ENCODE data around the gene GNG12. TPM values are rescaled to one million over a fixed set of nuclear protein-coding genes. Genes with fewer than 3 reads are reported as not detected.

Gene GNG12
- total RNA-seq: under 1 TPM in 1 of 2 experiments, not detected in 1; 0.04 TPM

DNA sequence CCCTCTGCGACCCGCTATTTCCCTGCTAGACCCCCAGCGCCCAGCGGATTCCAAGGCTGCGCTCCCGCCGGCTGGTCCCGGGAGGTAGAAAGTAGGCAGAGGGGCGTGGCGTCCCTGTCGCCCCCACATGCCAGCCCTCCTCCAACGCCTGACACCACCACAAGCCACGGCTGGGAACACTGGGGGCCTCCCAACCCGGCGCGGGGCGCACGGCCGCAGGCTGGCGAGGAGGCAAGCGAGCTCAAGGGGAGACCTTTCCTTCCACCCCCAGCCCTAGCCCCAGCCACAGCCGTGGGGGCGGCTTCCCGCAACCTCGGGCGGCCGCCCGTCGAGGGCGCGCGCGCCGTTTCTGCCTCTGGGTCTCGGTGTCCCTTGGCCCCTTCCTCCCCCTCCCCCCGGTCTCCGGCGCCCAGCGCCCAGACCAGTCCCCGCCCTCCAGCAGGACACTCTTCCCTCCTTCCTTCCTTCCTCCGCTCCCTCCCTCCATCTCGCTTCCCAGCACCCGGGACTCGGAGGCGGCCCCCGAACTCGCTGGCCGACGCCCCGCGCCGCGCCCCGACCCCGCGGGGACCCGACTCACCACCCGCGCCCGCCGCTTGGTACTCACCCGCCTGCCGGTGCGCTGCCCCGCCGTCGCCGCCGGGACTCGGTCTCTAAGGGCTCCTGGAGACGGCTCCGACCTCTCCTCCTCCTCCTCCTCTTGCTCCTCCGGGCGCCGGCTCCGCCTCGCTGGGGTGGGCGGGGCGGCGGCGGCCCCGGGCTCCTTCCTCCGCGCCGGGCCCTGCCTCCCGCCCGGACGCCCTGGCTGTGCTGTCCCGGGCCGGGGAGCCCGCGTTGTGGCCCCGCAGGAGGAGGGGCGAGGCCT lies at the start of gene GNG12:
GNG12 (minus strand) TSS at position 731 of the 865 bp plus-strand sequence. CDS start 125,781 bp downstream, outside the sequence.
- DNase-seq: peak; percentile 28
- ChIA-PET CTCF (no interaction called here), POLR2A (no interaction called here)
- Mint-ChIP-seq H3K27me3 (peaks cover 74% of the 10 kb centered on the region), H3K4me1 (peaks cover 16% of the 10 kb centered on the region), H3K27ac (no peak within 1 kb of the TSS), H3K36me3 (ENCODE audit: low read depth) (no peaks in the 10 kb centered on the region), H3K9me3 (no peaks in the 10 kb centered on the region), H3K4me3 (peak within 1 kb of the TSS; percentile 59)

DNA sequence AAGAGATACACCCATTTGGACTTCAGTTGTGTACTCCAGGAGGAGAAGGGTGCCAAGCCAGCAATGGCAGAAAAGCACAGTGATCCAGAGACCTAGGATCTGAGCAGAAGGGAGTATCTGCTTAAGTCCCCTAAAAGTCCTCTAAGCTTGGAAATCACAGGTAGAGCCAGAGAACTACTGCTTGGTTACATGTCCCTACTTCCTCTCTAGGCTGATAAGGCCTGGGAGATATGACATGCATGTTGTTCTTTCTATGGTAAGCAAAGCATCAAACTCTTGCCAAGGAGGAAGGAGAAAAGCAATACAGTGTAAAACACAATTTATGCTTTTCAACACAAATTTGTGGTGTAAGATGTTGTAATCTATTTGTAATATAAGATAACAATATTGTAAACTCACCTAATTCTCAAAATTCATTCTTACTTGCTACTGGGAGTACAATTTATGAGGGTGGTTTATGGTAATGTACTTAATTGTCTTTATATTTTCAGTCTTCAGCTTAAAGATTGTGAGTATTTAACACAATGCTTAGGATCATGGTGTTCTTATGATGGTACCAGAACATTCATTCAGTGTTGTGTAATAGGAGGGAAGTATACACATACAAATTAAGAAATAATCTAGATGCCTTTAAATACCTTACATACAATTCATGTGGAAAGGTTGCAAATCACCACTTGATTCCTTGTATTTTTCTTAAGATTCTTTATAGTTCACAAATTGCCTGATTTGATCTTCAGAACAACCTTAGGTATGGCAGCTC lies 49.1 kb upstream of the GNG12 start:
- no peak for DNase-seq
- H3K4me3 Mint-ChIP-seq: no peak overlapping the region
- no peaks in the 10 kb centered on the region for H3K4me1 Mint-ChIP-seq
- H3K27ac Mint-ChIP-seq: no peak overlapping the region
- no peaks in the 10 kb centered on the region for H3K36me3 Mint-ChIP-seq (ENCODE audit: low read depth)
- H3K9me3 Mint-ChIP-seq: no peaks in the 10 kb centered on the region
- H3K27me3 Mint-ChIP-seq: peaks cover 3% of the 10 kb centered on the region
- POLR2A ChIA-PET: no interaction called here
- CTCF ChIA-PET: no interaction called here

DNA sequence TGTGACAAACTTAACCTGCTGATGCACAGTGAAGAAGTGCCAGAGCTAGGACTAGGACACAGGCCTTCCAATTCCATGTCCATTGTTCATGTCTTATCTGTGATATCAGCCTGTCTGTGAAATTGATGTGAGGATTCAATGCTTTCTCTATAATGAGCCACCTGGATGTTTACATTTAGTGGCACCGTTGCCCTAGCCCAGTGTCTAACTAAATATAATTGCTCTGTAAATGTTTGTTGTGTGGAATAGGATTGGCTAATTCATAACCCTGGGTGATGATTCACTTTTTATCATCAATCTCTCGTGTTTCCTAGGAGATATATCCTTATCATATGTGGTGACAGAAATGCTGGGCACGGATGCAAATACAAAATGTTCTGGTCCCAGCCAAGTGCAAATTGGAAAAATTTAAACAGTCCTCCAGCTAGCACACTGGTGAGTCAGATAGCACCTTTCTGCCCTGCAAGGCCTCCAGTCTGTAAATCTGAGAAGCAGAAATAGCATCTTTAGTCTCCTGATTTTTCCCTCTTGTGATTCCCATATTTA lies 46.9 kb upstream of the GNG12 start:
- Mint-ChIP-seq H3K9me3 (no peaks in the 10 kb centered on the region), H3K36me3 (ENCODE audit: low read depth) (no peaks in the 10 kb centered on the region), H3K27me3 (peaks cover 3% of the 10 kb centered on the region), H3K4me3 (no peak overlapping the region), H3K27ac (no peak overlapping the region), H3K4me1 (no peaks in the 10 kb centered on the region)
- ChIA-PET POLR2A (no interaction called here), CTCF (no interaction called here)
- no peak for DNase-seq

DNA sequence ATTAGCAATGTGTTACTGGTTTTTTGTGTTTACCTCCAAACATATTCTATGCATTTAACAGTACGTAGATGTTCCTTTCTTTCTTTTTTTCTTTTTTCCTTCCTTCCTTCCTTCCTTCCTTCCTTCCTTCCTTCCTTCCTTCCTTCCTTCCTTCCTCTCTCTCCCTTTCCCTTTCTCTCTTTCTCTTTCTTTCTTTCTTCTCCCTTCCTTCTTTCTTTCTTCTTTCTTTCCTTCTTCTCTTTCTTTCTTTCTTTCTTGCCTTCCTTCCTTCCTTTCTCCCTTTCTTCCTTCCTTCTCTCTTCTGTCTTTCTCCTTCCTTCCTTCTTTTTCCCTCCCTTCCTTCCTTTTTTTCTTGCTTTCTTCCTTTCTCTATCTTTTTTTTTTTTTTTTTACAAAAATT lies 46.2 kb upstream of the GNG12 start:
- ChIA-PET CTCF (no interaction called here), POLR2A (no interaction called here)
- H3K4me3 Mint-ChIP-seq: no peak overlapping the region
- H3K4me1 Mint-ChIP-seq: no peaks in the 10 kb centered on the region
- no peaks in the 10 kb centered on the region for H3K36me3 Mint-ChIP-seq (ENCODE audit: low read depth)
- DNase-seq: no peak
- no peak overlapping the region for H3K27ac Mint-ChIP-seq
- H3K9me3 Mint-ChIP-seq: no peaks in the 10 kb centered on the region
- peaks cover 3% of the 10 kb centered on the region for H3K27me3 Mint-ChIP-seq

DNA sequence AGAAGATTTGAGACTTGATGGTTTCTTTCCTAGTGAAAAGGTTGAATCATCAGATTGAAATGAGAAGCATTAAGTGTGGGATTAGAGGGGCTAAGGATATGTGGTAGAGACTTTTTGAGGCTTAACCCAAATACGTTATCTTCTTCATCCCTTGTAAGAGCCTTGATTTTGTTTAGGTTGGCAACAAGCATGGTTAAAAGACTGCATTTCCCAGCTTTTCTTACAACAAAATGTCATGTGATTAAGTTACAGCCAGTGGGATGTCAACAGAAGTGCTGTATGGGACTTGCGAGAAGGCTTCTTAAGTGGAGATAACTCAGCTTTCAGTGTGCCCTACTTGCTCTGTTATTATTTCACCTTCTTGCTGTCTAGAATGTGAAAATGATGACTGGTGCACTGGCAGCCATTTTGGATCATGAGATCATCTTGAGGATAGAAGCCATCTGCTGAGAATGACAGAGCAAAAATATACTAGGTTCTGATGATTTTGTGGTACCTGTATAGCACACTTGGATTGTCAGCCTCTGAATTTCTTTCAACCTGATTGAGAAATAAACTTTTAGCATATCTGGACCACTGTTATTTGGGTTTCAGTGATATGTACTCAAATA lies 41.3 kb upstream of the GNG12 start:
- H3K9me3 Mint-ChIP-seq: no peaks in the 10 kb centered on the region
- DNase-seq: no peak
- CTCF ChIA-PET: no interaction called here
- no peaks in the 10 kb centered on the region for H3K4me1 Mint-ChIP-seq
- H3K27ac Mint-ChIP-seq: no peak overlapping the region
- H3K4me3 Mint-ChIP-seq: no peak overlapping the region
- H3K27me3 Mint-ChIP-seq: peaks cover 11% of the 10 kb centered on the region
- no peaks in the 10 kb centered on the region for H3K36me3 Mint-ChIP-seq (ENCODE audit: low read depth)
- POLR2A ChIA-PET: no interaction called here

DNA sequence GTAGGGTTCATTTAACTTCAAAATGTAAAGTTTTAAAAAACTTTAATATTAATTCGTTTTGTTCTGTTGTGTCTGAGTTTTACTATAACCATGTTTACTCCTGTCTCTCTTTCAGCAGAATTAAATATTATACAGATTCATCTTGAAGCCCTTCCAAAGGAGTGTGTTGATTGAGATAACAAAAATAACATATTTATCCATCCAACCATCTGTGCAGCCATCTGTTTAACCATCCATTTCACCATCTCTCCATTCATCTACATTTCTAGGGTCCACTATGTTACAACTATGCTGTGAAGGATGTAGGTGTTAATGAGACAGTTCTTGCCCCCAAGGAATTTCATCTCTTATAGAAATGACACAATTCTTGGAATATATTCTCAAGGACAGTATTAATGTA lies 36.0 kb upstream of the GNG12 start:
- Mint-ChIP-seq H3K36me3 (ENCODE audit: low read depth) (no peaks in the 10 kb centered on the region), H3K4me1 (no peaks in the 10 kb centered on the region), H3K27me3 (peaks cover 17% of the 10 kb centered on the region), H3K27ac (no peak overlapping the region), H3K9me3 (no peaks in the 10 kb centered on the region), H3K4me3 (no peak overlapping the region)
- DNase-seq: no peak
- CTCF ChIA-PET: no interaction called here
- POLR2A ChIA-PET: no interaction called here

DNA sequence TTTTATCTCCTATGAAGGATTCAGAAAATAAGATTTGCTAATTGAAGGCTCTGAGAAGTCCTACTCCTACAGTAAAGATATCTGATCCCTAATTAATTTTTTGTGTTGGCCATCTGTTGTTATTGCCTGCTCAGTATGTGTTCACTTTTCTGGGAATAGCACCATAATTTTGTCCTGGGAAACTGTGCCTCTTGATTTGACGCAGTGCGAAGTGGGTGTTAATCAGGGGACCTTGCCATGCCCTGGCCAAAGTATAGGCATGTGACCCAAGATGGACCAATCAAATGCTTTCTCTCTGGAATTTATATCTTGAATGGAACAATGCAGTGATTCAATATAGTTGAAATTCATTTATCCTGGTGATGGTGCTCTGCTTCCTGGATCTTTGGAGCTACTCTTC lies 30.4 kb upstream of the GNG12 start:
- CTCF ChIA-PET: no interaction called here
- Mint-ChIP-seq H3K36me3 (ENCODE audit: low read depth) (no peaks in the 10 kb centered on the region), H3K9me3 (no peaks in the 10 kb centered on the region), H3K4me3 (no peak overlapping the region), H3K27me3 (peaks cover 18% of the 10 kb centered on the region), H3K4me1 (no peaks in the 10 kb centered on the region), H3K27ac (no peak overlapping the region)
- DNase-seq: no peak
- POLR2A ChIA-PET: no interaction called here

DNA sequence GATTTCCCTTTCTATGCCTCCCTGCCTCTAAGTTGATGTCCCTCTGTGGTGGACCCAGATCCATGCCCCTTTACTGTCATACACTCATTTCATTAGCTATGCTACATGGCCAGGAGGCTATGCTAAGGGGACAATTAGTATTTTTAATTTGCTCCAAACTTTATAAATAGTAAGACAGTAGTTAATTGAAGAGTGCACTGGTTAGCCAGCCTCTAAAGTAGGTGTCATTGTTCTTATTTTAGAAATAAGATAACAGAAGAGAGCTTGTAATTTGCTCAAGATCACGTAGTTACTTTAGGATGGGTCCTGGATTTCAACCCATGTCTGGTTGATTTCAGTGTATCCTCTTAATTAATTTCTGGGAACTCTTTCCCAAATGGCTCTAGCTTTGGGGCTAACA lies 29.4 kb upstream of the GNG12 start:
- H3K27ac Mint-ChIP-seq: no peak overlapping the region
- CTCF ChIA-PET: no interaction called here
- H3K9me3 Mint-ChIP-seq: no peaks in the 10 kb centered on the region
- no peak overlapping the region for H3K4me3 Mint-ChIP-seq
- no peaks in the 10 kb centered on the region for H3K4me1 Mint-ChIP-seq
- no peak for DNase-seq
- H3K27me3 Mint-ChIP-seq: peaks cover 18% of the 10 kb centered on the region
- POLR2A ChIA-PET: no interaction called here
- no peaks in the 10 kb centered on the region for H3K36me3 Mint-ChIP-seq (ENCODE audit: low read depth)

DNA sequence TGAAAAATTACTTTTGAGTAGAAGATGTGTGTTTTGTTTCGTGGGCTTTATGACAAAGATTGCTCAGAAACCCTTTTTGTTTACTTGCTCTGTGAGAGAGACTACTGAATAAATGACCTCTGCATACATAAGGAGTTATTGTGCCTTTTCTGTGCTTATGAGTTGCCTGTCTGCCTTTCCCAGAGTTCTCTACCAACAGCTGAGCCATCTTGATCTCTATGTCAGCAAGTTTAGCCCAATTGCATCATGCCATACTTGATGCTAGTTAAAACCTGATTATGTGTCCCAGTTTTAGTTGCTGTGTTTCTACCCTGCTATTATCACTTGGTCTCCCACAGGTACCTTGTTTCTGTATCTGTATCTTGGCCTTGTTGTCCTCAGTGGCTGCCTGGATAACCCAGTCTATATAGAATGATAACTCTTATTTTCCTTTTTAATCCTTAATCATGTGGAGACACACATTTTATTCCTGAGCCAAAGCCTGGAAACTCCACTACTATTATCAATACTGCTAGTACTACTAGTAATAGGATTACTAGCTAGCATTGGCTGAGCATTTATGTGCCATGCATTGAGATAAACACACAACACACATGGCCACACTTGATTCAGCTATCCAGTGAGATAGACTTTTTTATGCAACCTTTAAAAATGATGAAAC lies 28.7 kb upstream of the GNG12 start:
- Mint-ChIP-seq H3K4me1 (no peaks in the 10 kb centered on the region), H3K36me3 (ENCODE audit: low read depth) (no peaks in the 10 kb centered on the region), H3K4me3 (no peak overlapping the region), H3K27ac (no peak overlapping the region), H3K27me3 (peaks cover 18% of the 10 kb centered on the region), H3K9me3 (no peaks in the 10 kb centered on the region)
- ChIA-PET POLR2A (no interaction called here), CTCF (no interaction called here)
- DNase-seq: no peak

DNA sequence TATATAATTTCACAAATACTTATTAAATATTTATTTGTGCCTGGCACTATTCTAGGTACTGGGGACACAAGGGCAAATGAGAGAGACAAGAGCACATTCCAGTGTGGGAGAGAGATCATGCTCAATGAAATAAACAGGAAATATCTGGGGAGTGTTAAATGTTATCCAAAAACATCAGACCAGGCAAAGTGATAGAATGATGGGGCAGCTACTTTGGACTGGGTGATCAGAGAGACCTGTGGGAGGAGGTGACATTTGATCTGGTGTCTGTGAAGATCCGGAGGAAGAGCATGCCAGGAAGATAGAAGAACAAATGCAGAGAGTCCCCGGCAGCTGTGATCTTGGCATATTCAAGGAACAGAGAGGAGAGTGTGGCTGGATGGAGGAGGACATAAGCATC lies 27.5 kb upstream of the GNG12 start:
- ChIA-PET CTCF (no interaction called here), POLR2A (no interaction called here)
- H3K4me3 Mint-ChIP-seq: no peak overlapping the region
- no peak overlapping the region for H3K27ac Mint-ChIP-seq
- no peaks in the 10 kb centered on the region for H3K4me1 Mint-ChIP-seq
- no peaks in the 10 kb centered on the region for H3K9me3 Mint-ChIP-seq
- H3K27me3 Mint-ChIP-seq: peaks cover 20% of the 10 kb centered on the region
- no peaks in the 10 kb centered on the region for H3K36me3 Mint-ChIP-seq (ENCODE audit: low read depth)
- no peak for DNase-seq

DNA sequence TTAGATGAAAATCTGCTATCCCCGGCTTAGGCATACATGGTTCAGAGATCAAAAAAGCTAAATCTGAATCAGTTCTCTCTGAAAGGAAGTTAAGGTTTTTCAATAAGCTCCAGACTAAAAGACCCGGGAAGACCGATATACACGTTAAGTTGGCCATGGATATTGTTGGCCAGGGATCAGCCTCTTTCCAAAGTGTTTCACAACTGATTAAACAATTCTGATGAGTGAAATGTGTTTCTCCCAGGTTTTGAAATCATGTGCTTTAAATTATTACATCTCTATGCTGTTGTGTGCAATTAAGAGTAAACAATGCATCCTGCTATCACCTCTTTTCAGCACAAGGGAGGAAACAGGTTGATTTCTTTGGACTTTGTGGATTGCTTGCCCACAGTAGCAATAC lies 23.7 kb upstream of the GNG12 start:
- Mint-ChIP-seq H3K27ac (no peak overlapping the region), H3K27me3 (peaks cover 13% of the 10 kb centered on the region), H3K9me3 (no peaks in the 10 kb centered on the region), H3K36me3 (ENCODE audit: low read depth) (no peaks in the 10 kb centered on the region), H3K4me1 (no peaks in the 10 kb centered on the region), H3K4me3 (no peak overlapping the region)
- CTCF ChIA-PET: no interaction called here
- POLR2A ChIA-PET: no interaction called here
- no peak for DNase-seq

DNA sequence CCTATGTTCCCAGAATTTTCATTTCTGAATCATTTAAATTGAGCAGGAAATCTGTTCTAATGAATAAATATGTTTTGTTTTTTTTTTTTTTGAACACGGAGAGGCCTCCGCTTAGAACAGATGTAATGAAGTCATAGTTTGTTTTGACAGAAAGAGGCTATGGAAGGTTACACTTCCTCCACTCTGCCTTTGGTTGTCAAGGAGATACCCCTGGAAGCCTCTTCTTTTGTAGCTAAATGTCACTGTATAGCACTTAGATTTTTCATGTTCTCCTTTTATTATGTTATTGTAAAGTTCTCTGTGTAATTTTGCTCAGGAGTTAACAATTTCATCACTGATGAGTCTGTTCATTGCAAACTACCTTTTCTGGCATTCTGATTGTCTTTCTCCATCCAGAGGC lies 22.7 kb upstream of the GNG12 start:
- Mint-ChIP-seq H3K4me1 (no peaks in the 10 kb centered on the region), H3K4me3 (no peak overlapping the region), H3K36me3 (ENCODE audit: low read depth) (no peaks in the 10 kb centered on the region), H3K27ac (no peak overlapping the region), H3K9me3 (no peaks in the 10 kb centered on the region), H3K27me3 (peaks cover 10% of the 10 kb centered on the region)
- no peak for DNase-seq
- ChIA-PET CTCF (no interaction called here), POLR2A (no interaction called here)

DNA sequence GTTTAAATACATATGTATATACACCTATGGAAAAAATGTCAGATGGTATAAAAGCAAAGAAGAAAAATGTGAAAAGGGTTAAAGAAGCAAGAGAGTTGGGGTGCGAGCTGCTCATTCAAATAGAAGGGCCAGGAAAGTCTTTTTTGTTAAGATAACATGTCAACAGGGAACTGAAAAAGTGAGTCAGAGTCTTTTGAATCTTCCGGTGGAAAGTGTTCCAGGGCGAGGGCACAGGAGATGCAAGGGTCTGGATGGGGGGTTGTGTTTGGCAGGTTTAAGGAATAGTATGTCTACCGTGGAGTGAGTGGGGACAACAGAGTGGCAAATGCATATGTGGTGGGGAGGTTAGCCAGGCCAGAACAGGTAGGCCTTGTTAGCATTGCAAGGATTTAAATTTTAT lies 22.2 kb upstream of the GNG12 start:
- Mint-ChIP-seq H3K36me3 (ENCODE audit: low read depth) (no peaks in the 10 kb centered on the region), H3K27ac (no peak overlapping the region), H3K27me3 (peaks cover 8% of the 10 kb centered on the region), H3K9me3 (no peaks in the 10 kb centered on the region), H3K4me1 (no peaks in the 10 kb centered on the region), H3K4me3 (no peak overlapping the region)
- CTCF ChIA-PET: no interaction called here
- POLR2A ChIA-PET: no interaction called here
- DNase-seq: no peak

Data from activated CD4-positive, alpha-beta T cell treated with anti-CD3 and anti-CD28 coated beads, Interleukin-2, amount 10 ng/mL, durations not matched to agents 7 days and 5 days (primary cell).